ENCODE measurements around the gene WDR35. TPM values are rescaled to one million over a fixed set of nuclear protein-coding genes. Genes with fewer than 3 reads are reported as not detected.

WDR35 gene
- total and polyA plus RNA-seq, 7 donors, result 0.46 to 15.5 (median 7.2) TPM

DNA sequence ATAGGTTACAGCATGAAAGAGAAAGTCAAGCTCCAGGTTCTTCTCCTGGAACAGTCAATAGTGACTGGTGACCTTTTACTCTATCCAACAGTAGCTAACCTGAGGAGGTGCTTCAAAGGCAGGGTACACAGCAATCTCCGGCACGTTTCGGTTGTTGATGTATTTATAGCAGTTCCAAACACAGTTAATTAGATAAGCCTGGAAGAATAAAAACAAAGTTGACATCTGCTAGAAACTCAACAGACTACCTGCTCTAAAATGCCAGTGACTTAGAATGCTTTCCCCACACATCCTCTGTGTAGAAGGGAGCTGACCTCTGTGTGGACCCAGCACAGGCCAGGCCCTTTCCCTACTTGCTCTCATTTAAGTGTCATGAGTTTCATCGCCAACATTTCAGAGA is 44.3 kb upstream of the WDR35 start:
- Histone ChIP-seq H3K4me3 (no peak overlapping the region), H3K27ac (peak overlapping the region in 3 of 4 donors; percentile 28 to 54 (median 51)), H3K36me3 (peaks cover 19 to 98% (median 67%) of the 10 kb centered on the region in 4 donors), H3K27me3 (no peaks in the 10 kb centered on the region), H3K9me3 (peaks cover 0 to 2% (median 0%) of the 10 kb centered on the region in 4 donors), H3K4me1 (peaks cover 0 to 44% (median 43%) of the 10 kb centered on the region in 4 donors)
- TF ChIP-seq, protein P1, sequence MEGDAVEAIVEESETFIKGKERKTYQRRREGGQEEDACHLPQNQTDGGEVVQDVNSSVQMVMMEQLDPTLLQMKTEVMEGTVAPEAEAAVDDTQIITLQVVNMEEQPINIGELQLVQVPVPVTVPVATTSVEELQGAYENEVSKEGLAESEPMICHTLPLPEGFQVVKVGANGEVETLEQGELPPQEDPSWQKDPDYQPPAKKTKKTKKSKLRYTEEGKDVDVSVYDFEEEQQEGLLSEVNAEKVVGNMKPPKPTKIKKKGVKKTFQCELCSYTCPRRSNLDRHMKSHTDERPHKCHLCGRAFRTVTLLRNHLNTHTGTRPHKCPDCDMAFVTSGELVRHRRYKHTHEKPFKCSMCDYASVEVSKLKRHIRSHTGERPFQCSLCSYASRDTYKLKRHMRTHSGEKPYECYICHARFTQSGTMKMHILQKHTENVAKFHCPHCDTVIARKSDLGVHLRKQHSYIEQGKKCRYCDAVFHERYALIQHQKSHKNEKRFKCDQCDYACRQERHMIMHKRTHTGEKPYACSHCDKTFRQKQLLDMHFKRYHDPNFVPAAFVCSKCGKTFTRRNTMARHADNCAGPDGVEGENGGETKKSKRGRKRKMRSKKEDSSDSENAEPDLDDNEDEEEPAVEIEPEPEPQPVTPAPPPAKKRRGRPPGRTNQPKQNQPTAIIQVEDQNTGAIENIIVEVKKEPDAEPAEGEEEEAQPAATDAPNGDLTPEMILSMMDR (IDR thresholded peaks at IDR 0.05), result no peak
- TF ChIP-seq POLR2AphosphoS5 (IDR thresholded peaks at IDR 0.05), result peak in 1 of 4 donors; percentile 25
- intact Hi-C loops (cut with DNase I), result no loop called here
- no peak for DNase-seq
- WGBS, 2 donors, result 83 to 85% methylated on average over 4 of the region's 4 CpGs

DNA sequence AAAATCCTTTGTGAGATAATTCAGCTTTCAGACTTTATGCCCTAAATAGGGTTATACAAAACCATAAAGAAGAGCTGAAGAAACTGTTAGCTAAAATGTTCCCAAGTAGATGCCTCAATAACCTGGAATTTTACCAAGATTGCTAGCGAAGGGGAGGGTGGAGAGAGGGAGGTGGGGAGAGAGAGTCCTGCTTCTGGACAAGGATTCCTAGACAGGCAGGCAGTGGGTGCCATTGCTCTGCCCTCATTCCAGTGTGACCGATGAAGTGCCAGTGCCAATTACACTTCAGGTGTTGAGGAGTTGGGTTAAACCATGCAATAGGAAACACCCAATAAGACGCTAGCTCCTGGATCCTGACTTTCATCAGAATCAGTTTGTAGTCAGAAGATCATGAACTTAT is 43.4 kb upstream of the WDR35 start:
- WGBS, 2 donors, result 87 to 93% methylated on average over 3 of the region's 3 CpGs
- H3K27me3 ChIP-seq, result no peaks in the 10 kb centered on the region
- H3K4me3 ChIP-seq, result no peak overlapping the region
- TF ChIP-seq EP300 (IDR thresholded peaks at IDR 0.05) (no peak), POLR2AphosphoS5 (IDR thresholded peaks at IDR 0.05) (no peak), POLR2A (IDR thresholded peaks at IDR 0.05) (no peak)
- TF ChIP-seq, protein P1 (IDR thresholded peaks at IDR 0.05), result no peak
- intact Hi-C loops (cut with DNase I), result no loop called here
- H3K4me1 ChIP-seq, result peaks cover 0 to 48% (median 46%) of the 10 kb centered on the region in 4 donors
- H3K9me3 ChIP-seq, result peaks cover 0 to 2% (median 0%) of the 10 kb centered on the region in 4 donors
- DNase-seq, result no peak
- peak overlapping the region in 3 of 4 donors; percentile 28 to 54 (median 51) for H3K27ac ChIP-seq
- H3K36me3 ChIP-seq, result peaks cover 17 to 98% (median 60%) of the 10 kb centered on the region in 4 donors

DNA sequence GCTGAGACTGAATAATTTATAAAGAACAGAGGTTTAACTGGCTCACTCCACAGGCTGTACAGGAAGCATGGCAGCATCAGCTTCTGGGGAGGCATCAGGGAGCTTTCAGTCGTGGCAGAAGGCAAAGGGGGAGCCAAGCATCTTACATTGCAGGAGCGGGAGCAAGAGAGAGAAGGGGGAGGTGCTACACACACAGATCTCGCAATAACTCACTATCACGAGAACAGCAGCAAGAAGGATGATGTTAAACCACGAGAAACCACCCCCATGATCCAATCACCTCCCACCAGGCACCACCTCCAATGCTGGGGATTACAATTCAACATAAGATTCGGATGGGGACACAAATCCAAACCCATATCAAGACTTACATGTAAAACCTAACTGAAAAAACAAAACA is 40.3 kb upstream of the WDR35 start:
- intact Hi-C loops (cut with DNase I), result no loop called here
- DNase-seq, result no peak
- H3K27me3 ChIP-seq, result no peaks in the 10 kb centered on the region
- no peak overlapping the region for H3K27ac ChIP-seq
- peaks cover 0 to 45% (median 38%) of the 10 kb centered on the region in 4 donors for H3K4me1 ChIP-seq
- WGBS, 2 donors, result 93 to 96% methylated on average over 6 of the region's 6 CpGs
- TF ChIP-seq POLR2AphosphoS5 (IDR thresholded peaks at IDR 0.05), result no peak
- no peak for TF ChIP-seq EP300 (IDR thresholded peaks at IDR 0.05)
- TF ChIP-seq POLR2A (IDR thresholded peaks at IDR 0.05), result no peak
- TF ChIP-seq, protein P1 (IDR thresholded peaks at IDR 0.05), result no peak
- peaks cover 0 to 2% (median 0%) of the 10 kb centered on the region in 4 donors for H3K9me3 ChIP-seq
- H3K36me3 ChIP-seq, result peaks cover 16 to 75% (median 43%) of the 10 kb centered on the region in 4 donors
- H3K4me3 ChIP-seq, result no peak overlapping the region

DNA sequence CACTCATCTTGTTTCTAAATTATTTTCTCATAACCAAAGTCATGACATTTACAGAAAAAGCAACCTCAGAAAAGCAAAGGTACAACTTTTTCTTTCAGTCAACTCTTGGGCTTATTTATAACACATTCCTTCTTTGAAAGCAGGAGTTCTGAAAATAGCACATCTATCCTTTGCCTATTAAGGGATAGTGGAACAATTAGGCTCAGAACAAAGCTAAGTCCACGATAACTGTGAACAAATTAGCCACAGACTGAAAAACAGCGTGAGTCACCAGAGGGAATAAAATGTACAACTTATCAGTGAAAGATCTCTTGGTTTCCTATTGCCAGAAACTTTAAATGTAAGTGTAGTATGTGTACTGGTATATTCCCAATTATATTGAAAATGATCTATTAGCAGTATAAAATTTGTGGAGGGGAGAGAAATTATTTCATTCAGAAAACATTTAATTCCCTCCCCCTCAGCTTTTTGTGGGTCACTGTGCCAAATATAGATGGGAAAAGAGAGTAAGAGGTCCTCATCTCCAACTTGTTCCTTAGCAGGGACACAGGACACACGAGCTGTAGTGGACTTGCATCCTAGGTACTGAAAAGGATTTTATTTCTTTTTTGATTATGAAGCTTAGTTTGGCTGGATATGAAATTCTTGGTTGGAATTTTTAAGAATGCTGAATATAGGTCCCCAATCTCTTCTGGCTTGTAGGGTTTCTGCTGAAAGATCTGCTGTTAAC is 38.0 kb upstream of the WDR35 start:
- Histone ChIP-seq H3K27me3 (no peaks in the 10 kb centered on the region), H3K27ac (peak overlapping the region; percentile 44 to 75 (median 65)), H3K36me3 (peaks cover 5 to 51% (median 27%) of the 10 kb centered on the region in 4 donors), H3K4me1 (peaks cover 0 to 22% (median 16%) of the 10 kb centered on the region in 4 donors), H3K4me3 (no peak overlapping the region), H3K9me3 (peaks cover 0 to 2% (median 0%) of the 10 kb centered on the region in 4 donors)
- WGBS, 2 donors, result 57 to 77% methylated on average over 3 of the region's 3 CpGs
- TF ChIP-seq, protein P1 (IDR thresholded peaks at IDR 0.05), result no peak
- TF ChIP-seq EP300 (IDR thresholded peaks at IDR 0.05) (no peak), POLR2AphosphoS5 (IDR thresholded peaks at IDR 0.05) (no peak), POLR2A (IDR thresholded peaks at IDR 0.05) (no peak)
- DNase-seq, result no peak
- intact Hi-C loops (cut with DNase I), result no loop called here

Measured in sigmoid colon (tissue), 7 donors.